ENCODE measurements around the gene PSMC4. TPM values are rescaled to one million over a fixed set of nuclear protein-coding genes. Genes with fewer than 3 reads are reported as not detected.

Gene PSMC4
- total RNA-seq, 1 experiment from 2014 or later: 111 TPM

DNA sequence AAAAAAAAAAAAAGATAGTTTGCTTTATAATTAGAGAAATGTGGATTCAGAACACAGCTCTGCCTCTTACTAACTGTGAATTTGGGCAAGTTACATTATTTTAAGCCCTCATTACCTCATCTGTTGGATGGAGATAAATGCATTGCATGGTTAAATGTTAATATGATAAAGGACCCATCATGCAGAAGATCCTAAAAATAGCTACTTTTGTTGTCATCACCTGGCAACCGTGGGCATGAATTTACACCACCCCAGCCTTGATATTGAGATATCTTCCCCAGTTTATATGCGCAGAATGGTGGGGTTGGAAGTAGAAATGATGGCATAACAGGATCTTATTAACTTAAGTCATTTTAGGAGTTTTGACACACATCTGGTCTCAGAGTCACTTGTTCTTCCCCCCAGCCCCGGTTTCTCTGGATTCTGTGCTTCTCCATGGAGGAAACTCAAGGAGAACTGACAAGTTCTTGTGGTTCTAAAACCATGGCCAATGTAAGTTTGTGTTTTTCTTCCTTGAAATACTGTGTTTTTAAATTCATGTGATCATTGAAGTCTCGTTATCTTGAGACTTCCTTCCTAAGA is 34.8 kb downstream of the PSMC4 start:
- Histone ChIP-seq H3K9me3 (ENCODE audit: control insufficient read depth, low read depth, low read length) (no peaks in the 10 kb centered on the region), H3K4ac (ENCODE audit: low read depth, low read length) (no peak overlapping the region), H2AFZ (ENCODE audit: low read length) (no peak overlapping the region), H4K20me1 (ENCODE audit: control insufficient read depth, insufficient read depth, insufficient read length) (no peaks in the 10 kb centered on the region), H2BK12ac (ENCODE audit: insufficient read length, low read depth, low read length) (no peak overlapping the region), H3K79me2 (ENCODE audit: insufficient read depth, low read length) (no peaks in the 10 kb centered on the region), H4K8ac (replicated peaks; ENCODE audit: insufficient read length, low read depth, low read length) (no peak overlapping the region), H3K4me1 (ENCODE audit: insufficient read depth, low read length) (no peaks in the 10 kb centered on the region), H2BK15ac (ENCODE audit: low read depth, low read length) (no peak overlapping the region), H3K9ac (ENCODE audit: extremely low read depth, insufficient read length, low read length) (no peak overlapping the region), H3K14ac (ENCODE audit: insufficient read depth, low read length) (no peak overlapping the region), H3T11ph (ENCODE audit: low read length) (no peak overlapping the region), H3K23ac (ENCODE audit: insufficient read length, low read depth, low read length) (no peak overlapping the region), H4K5ac (ENCODE audit: insufficient read length, low read depth, low read length) (no peak overlapping the region), H3K4me2 (ENCODE audit: insufficient read depth, insufficient read length, low read length) (no peak overlapping the region), H3K27me3 (ENCODE audit: insufficient read depth, low read length) (no peaks in the 10 kb centered on the region), H3K56ac (ENCODE audit: insufficient read length, low read depth, low read length) (no peak overlapping the region), H3K79me1 (ENCODE audit: insufficient read depth, low read depth, low read length, poor library complexity, severe bottlenecking) (no peaks in the 10 kb centered on the region), H3K27ac (ENCODE audit: insufficient read length, low read depth, low read length) (no peak overlapping the region), H2BK5ac (ENCODE audit: insufficient read length, low read length) (no peak overlapping the region), H4K91ac (ENCODE audit: insufficient read length, low read depth, low read length) (no peak overlapping the region), H2BK120ac (ENCODE audit: low read depth, low read length, poor library complexity, severe bottlenecking) (no peak overlapping the region), H3K18ac (ENCODE audit: insufficient read length, low read depth, low read length) (no peak overlapping the region), H2AK5ac (ENCODE audit: insufficient read length, low read length) (no peak overlapping the region), H3K23me2 (ENCODE audit: insufficient read length, low read depth, low read length, poor library complexity, severe bottlenecking) (no peaks in the 10 kb centered on the region), H2BK20ac (ENCODE audit: low read depth, low read length, poor library complexity, severe bottlenecking) (no peak overlapping the region)
- peaks cover 12 to 17% of the 10 kb centered on the region in 2 experiments for H3K9me3 Mint-ChIP-seq
- TF ChIP-seq, protein P1, sequence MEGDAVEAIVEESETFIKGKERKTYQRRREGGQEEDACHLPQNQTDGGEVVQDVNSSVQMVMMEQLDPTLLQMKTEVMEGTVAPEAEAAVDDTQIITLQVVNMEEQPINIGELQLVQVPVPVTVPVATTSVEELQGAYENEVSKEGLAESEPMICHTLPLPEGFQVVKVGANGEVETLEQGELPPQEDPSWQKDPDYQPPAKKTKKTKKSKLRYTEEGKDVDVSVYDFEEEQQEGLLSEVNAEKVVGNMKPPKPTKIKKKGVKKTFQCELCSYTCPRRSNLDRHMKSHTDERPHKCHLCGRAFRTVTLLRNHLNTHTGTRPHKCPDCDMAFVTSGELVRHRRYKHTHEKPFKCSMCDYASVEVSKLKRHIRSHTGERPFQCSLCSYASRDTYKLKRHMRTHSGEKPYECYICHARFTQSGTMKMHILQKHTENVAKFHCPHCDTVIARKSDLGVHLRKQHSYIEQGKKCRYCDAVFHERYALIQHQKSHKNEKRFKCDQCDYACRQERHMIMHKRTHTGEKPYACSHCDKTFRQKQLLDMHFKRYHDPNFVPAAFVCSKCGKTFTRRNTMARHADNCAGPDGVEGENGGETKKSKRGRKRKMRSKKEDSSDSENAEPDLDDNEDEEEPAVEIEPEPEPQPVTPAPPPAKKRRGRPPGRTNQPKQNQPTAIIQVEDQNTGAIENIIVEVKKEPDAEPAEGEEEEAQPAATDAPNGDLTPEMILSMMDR (conservative IDR thresholded peaks at IDR 0.05): no peak
- no peak overlapping the region for H3K4me3 Mint-ChIP-seq
- H3K36me3 Mint-ChIP-seq (ENCODE audit: insufficient read depth in 1 of 3, low read depth in 3 of 3): peaks cover 18 to 25% (median 24%) of the 10 kb centered on the region in 3 experiments
- no CpG with 5 or more reads among the region's 4 CpGs for WGBS (ENCODE audit: extremely low coverage, insufficient read length, low lambda C conversion rate)
- H3K4me1 Mint-ChIP-seq: no peaks in the 10 kb centered on the region
- no peaks in the 10 kb centered on the region for H3K27me3 Mint-ChIP-seq (ENCODE audit: low read depth)
- DNase-seq: no peak
- H3K27ac Mint-ChIP-seq: no peak overlapping the region
